ENCODE measurements around the gene GRIK4. TPM values are rescaled to one million over a fixed set of nuclear protein-coding genes. Genes with fewer than 3 reads are reported as not detected.

Gene GRIK4
- total and polyA plus RNA-seq, 2 of the 4 experiments (the other 2 are of a cell fraction), result 0.18 to 0.38 TPM

- Histone ChIP-seq H3K79me1 (ENCODE audit: low read depth in 1 of 2, low read length in 2 of 2) (no peaks in the 10 kb centered on the region), H4K8ac (ENCODE audit: low read depth in 2 of 2, low read length in 2 of 2) (no peak overlapping the region), H2AK5ac (ENCODE audit: low read depth, low read length) (no peak overlapping the region), H3K27ac (ENCODE audit: insufficient read depth, low read length) (no peak overlapping the region), H2AFZ (replicated peaks; ENCODE audit: low read length, poor library complexity) (no peak overlapping the region), H4K5ac (ENCODE audit: low read depth, low read length) (no peak overlapping the region), H3K14ac (replicated peaks; ENCODE audit: low read depth, low read length) (no peak overlapping the region), H3K9me1 (ENCODE audit: insufficient read depth, low read length) (no peaks in the 10 kb centered on the region), H2BK20ac (ENCODE audit: low read depth, low read length) (no peak overlapping the region), H3K56ac (ENCODE audit: extremely low read depth, insufficient read depth, low read length) (no peak overlapping the region), H3K4me1 (ENCODE audit: control insufficient read depth, insufficient read depth, low read length) (no peaks in the 10 kb centered on the region), H3K23ac (ENCODE audit: low read depth, low read length) (no peak overlapping the region), H2BK5ac (ENCODE audit: low read depth, low read length, poor library complexity, severe bottlenecking) (no peak overlapping the region), H4K91ac (ENCODE audit: insufficient read depth, low read depth, low read length) (no peak overlapping the region), H3K36me3 (ENCODE audit: control insufficient read depth, insufficient read depth, low read length) (no peaks in the 10 kb centered on the region), H4K20me1 (ENCODE audit: insufficient read depth, low read length) (no peaks in the 10 kb centered on the region), H3K4me2 (ENCODE audit: low read depth, low read length) (no peak overlapping the region), H3K9ac (ENCODE audit: low read depth, low read length) (no peak overlapping the region), H3K4ac (ENCODE audit: low read depth, low read length) (no peak overlapping the region), H3K27me3 (ENCODE audit: control insufficient read depth, insufficient read depth, low read length) (peaks cover 33% of the 10 kb centered on the region), H2BK15ac (ENCODE audit: low read depth, low read length) (no peak overlapping the region), H3K18ac (ENCODE audit: low read depth, low read length) (no peak overlapping the region), H2BK120ac (ENCODE audit: low read depth, low read length) (no peak overlapping the region), H3K9me3 (ENCODE audit: control insufficient read depth, insufficient read depth, low read length) (no peaks in the 10 kb centered on the region), H3K4me3 (ENCODE audit: insufficient read depth, low read depth, low read length) (no peak overlapping the region), H2AK9ac (replicated peaks; ENCODE audit: low read depth, low read length, poor library complexity) (no peak overlapping the region)
- no peak for DNase-seq
- ChIA-PET CTCF (no interaction called here), POLR2A (ENCODE audit: unreplicated experiment) (no interaction called here)
- intact Hi-C loops (cut with micrococcal nuclease) (no loop called here), in situ Hi-C loops (cut with MboI; ENCODE audit: low sequenced_read_pairs) (no loop called here), dilution Hi-C loops (cut with HindIII; ENCODE audit: low sequenced_read_pairs, unreplicated experiment) (no loop called here)
- no peak for ATAC-seq (ENCODE audit: low read depth)
- 61% methylated on average over 8 of the region's 15 CpGs; no CpG with 5 or more reads in 1 of the 2 experiments for WGBS, 2 experiments (ENCODE audit: extremely low coverage in 2 of 2, insufficient read length in 1 of 2)
- TF ChIP-seq ELK1 (IDR thresholded peaks at IDR 0.05; ENCODE audit: borderline replicate concordance, low read depth, low read length), result no peak
- no peak for TF ChIP-seq CTCF (conservative IDR thresholded peaks at IDR 0.05; ENCODE audit: low read depth, low read length)
- no peak for TF ChIP-seq CHD1 (IDR thresholded peaks at IDR 0.05; ENCODE audit: low read depth, low read length)
- TF ChIP-seq MXI1 (IDR thresholded peaks at IDR 0.05; ENCODE audit: borderline replicate concordance, low read depth, low read length), result no peak
- TF ChIP-seq FOS (IDR thresholded peaks at IDR 0.05; ENCODE audit: low read depth, low read length), result no peak
- TF ChIP-seq MAZ (IDR thresholded peaks at IDR 0.05; ENCODE audit: borderline replicate concordance, low read depth, low read length), result no peak
- no peak for TF ChIP-seq RCOR1 (IDR thresholded peaks at IDR 0.05; ENCODE audit: insufficient replicate concordance, low read length)
- no peak for TF ChIP-seq NFE2L2 (IDR thresholded peaks at IDR 0.05; ENCODE audit: low read depth, low read length)
- TF ChIP-seq POLR2A (IDR thresholded peaks at IDR 0.05; ENCODE audit: low read depth, low read length), result no peak
- TF ChIP-seq BHLHE40 (IDR thresholded peaks at IDR 0.05; ENCODE audit: low read depth, low read length), result no peak
- TF ChIP-seq, protein P1, sequence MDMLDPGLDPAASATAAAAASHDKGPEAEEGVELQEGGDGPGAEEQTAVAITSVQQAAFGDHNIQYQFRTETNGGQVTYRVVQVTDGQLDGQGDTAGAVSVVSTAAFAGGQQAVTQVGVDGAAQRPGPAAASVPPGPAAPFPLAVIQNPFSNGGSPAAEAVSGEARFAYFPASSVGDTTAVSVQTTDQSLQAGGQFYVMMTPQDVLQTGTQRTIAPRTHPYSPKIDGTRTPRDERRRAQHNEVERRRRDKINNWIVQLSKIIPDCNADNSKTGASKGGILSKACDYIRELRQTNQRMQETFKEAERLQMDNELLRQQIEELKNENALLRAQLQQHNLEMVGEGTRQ (IDR thresholded peaks at IDR 0.05; ENCODE audit: low read depth, low read length), result no peak
- no peak for TF ChIP-seq CEBPB (IDR thresholded peaks at IDR 0.05; ENCODE audit: low read depth, low read length)
- TF ChIP-seq MAFK (IDR thresholded peaks at IDR 0.05; ENCODE audit: low read depth, low read length), result no peak
- no peak for TF ChIP-seq RFX5 (IDR thresholded peaks at IDR 0.05; ENCODE audit: low read depth, low read length)
- no peak for TF ChIP-seq RAD21 (IDR thresholded peaks at IDR 0.05; ENCODE audit: low read length)
- no peak for TF ChIP-seq SMC3 (IDR thresholded peaks at IDR 0.05; ENCODE audit: low read depth, low read length)
- no TSS peak for BruUV-seq (replicated peaks)
Observed at GRCh38 chr11:120633616-120634393, 122.3 kb downstream of the GRIK4 start.
